Fibroblast of pulmonary artery (primary cell): ENCODE measurements around the gene CCDC88A.

ENCODE experiments used
- DNase-seq: peaks from one replicate; pipeline ENCODE4 v3.0.0-alpha.2; 2010; ENCODE audit warnings: low read depth
- H3K4me3 ChIP-seq: replicated peaks from 2 replicates; pipeline ENCODE4 v1.5.1; 2011; ENCODE audit warnings: low read depth, mild to moderate bottlenecking, control low read depth, low read length, moderate library complexity
- CTCF ChIP-seq: IDR thresholded peaks from 2 replicates; pipeline ENCODE4 v1.5.1; 2011; ENCODE audit warnings: mild to moderate bottlenecking, control low read depth, low read length, inconsistent platforms; ENCODE audit errors: missing control alignments

CCDC88A gene

DNA sequence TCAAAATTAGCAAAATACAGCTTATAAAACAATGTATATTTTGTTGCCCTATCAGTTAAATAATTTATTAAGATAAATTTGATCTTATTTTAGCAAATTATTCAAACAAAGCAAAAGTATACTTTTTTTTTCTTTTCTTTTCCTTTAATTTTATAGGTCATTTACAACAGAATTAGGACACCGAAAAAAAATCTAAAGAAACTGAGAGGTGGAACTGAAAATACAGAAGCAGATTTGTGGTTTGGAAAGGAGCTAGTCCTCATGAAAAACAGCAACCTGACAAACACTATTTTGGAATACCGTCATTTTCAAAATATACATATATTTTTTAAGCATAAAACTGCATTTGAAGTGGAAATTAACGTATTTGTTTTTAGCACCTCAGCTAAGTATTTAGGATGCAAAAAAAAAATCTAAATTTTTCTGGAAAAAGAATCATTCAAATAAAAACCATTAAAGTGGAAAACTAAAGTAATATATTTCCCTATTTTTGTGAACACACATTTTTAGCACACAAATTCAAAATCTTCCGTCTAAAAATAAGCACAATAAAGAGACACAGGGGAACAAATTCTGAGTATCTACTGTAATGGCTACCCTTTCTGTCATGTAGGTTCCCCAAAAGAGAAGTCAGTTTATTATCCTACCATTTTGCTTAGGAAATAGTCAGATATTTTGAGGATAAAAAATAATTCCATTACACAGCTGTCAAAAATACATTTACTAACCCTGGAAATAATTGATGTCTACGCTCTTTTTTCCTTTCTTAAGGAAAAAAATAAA, 2.7 kb downstream of the CCDC88A start:
- no peak for TF ChIP-seq CTCF
- H3K4me3 ChIP-seq = peak overlapping the region; percentile 84
- DNase-seq = no peak

GRCh38 chr2:55415300-55415699, 4.4 kb downstream of the CCDC88A start:
- no peak for TF ChIP-seq CTCF
- no peak for DNase-seq
- H3K4me3 ChIP-seq = no peak overlapping the region

DNA sequence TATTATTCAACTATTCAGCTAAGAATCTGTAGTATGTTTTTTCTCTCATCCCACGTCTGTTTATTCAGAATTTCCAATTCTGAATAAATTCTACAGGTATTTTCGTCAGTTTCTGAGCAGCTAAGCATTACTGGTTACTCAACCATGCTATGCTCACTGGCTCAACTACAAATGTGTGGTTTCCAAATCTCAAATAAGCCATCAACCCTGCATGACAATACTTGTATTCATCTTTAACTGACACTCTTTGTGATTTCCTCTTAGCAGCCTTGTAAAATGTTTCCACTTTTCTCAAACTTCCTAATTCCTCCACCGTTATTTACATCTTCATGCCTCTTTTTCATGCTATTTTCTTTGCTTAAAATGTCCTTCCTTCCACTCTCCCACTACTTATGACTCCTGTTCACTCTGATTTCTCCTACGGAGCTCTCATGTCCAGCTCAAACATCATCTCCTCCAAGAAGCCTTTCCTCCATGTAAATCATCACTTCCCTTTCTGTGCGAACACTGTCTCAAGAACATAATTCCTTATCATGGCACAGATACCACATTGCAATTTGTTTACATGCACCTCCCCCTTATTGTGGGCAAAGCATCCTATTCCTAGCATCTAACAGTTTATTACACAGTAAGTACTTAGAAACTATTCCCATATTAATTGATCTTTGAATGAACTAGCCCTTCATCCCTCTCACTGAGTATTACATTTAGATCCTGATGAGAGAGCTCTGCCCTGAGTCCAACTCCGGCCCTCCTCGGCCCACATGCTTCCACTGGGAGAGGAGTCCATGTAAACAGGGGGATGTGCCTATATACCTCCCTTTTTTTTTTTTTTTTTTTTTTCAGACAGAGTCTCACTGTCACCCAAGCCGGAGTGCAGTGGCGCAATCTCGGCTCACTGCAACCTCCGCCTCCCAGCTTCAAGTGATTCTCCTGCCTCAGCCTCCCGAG, 10.5 kb downstream of the CCDC88A start:
- H3K4me3 ChIP-seq = no peak overlapping the region
- peak; percentile 32 for DNase-seq

DNA sequence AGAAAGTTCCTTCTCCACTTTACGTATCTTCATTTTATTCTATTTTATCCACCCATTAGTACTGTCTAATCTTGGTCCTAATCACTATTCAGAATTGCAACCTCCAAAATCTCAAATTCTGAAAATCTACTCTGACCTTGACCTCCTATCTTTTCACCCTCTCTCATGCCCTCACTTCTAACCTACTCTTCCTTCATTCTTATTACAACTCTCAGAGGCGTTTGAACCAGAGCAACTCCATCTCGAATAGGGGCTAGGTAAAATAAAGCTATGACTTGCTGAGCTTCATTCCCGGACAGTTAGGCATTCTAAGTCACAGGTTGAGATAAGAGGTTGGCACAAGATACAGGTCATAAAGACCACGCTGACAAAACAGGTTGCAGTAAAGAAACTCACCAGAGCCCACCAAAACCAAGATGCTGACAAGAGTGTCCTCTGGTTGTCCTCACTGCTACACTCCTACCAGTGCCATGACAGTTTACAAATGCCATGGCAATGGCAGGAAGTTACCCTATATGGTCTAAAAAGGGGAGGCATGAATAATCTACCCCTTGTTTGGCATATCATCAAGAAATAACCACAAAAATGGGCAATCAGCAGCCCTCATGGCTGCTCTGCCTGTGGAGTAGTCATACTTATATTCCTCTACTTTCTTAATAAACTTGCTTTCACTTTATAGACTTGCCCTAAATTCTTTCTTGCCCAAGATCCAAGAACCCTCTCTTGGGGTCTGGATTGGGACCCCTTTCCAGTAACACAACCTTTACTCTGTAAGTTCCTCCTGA, 11.4 kb downstream of the CCDC88A start:
- no peak for TF ChIP-seq CTCF
- peak; percentile 56 for DNase-seq
- H3K4me3 ChIP-seq = no peak overlapping the region

More for the DNA sequence above, 10.5 kb downstream of the CCDC88A start:
- no peak for TF ChIP-seq CTCF

GRCh38 chr2:55405116-55405515, 14.5 kb downstream of the CCDC88A start:
- DNase-seq = no peak
- H3K4me3 ChIP-seq = no peak overlapping the region
- TF ChIP-seq CTCF = no peak

- no peak for DNase-seq
- TF ChIP-seq CTCF = no peak
- no peak overlapping the region for H3K4me3 ChIP-seq
These were observed 16.2 kb downstream of the CCDC88A start for GRCh38 chr2:55403256-55403998.
